Parathyroid adenoma (tissue), 2 donors: ENCODE measurements around the gene LIN7C.

Experiments
- H2AFZ ChIP-seq: fragments of 300-600 bp; sonication (generic); one replicate; pipeline ENCODE4 v1.7.0; 2017; ENCODE audit warnings: antibody characterized with exemption, mild to moderate bottlenecking
- H3K27ac ChIP-seq: fragments of 300-600 bp; sonication (generic); one replicate; pipeline ENCODE4 v1.7.0; 2017
- H3K27me3 ChIP-seq: fragments of 300-600 bp; sonication (generic); one replicate; pipeline ENCODE4 v1.7.0; 2017; ENCODE audit warnings: low read length; ENCODE audit not compliant: control insufficient read depth, insufficient read depth
- H3K36me3 ChIP-seq: fragments of 300-600 bp; sonication (generic); one replicate; pipeline ENCODE4 v1.7.0; 2017; ENCODE audit warnings: low read length; ENCODE audit not compliant: control insufficient read depth, insufficient read depth
- H3K4me1 ChIP-seq: fragments of 300-600 bp; sonication (generic); one replicate; pipeline ENCODE4 v1.7.0; 2017; ENCODE audit warnings: control low read depth
- H3K4me2 ChIP-seq: fragments of 300-600 bp; sonication (generic); one replicate; pipeline ENCODE4 v1.7.0; 2017; ENCODE audit warnings: low read length
- H3K4me3 ChIP-seq: fragments of 300-600 bp; sonication (generic); one replicate; pipeline ENCODE4 v1.7.0; 2017; ENCODE audit warnings: low read depth, low read length
- H3K79me2 ChIP-seq: fragments of 300-600 bp; sonication (generic); one replicate; pipeline ENCODE4 v1.7.0; 2017; ENCODE audit warnings: control low read depth
- H3K9ac ChIP-seq: fragments of 300-600 bp; sonication (generic); one replicate; pipeline ENCODE4 v1.7.0; 2017; ENCODE audit warnings: mild to moderate bottlenecking
- H3K9me3 ChIP-seq: fragments of 300-600 bp; sonication (generic); one replicate; pipeline ENCODE4 v1.7.0; 2017; ENCODE audit warnings: low read length; ENCODE audit not compliant: control insufficient read depth
- TF ChIP-seq, protein P1 (sequence below): fragments of 300-600 bp; sonication (generic); IDR thresholded peaks from one replicate; pipeline ENCODE4 v1.7.0; 2017; ENCODE audit warnings: antibody characterized with exemption, mild to moderate bottlenecking
- donor health status: primary hyperparathyroidism.

The LIN7C gene

DNA sequence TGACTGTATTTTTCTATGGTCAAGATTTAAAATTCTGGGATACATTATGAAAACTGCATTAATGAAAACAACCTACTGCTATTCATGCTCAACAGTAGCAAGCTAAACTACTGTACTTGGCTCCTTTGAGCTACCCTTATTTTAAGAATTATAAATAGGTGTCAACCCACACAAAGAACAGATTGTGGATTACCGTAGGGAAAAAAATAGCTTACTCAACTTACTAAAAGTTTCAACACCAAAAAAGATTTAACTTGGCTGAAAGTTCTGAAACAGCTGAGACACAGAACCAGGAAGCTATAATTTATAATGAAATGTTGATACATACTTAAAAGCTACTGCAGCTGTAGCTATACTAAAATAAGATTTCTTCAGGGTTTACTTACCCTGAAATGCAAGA lies 10.1 kb downstream of the LIN7C start:
- H2AFZ ChIP-seq: no peak overlapping the region
- H3K4me3 ChIP-seq: no peak overlapping the region
- TF ChIP-seq, protein P1, sequence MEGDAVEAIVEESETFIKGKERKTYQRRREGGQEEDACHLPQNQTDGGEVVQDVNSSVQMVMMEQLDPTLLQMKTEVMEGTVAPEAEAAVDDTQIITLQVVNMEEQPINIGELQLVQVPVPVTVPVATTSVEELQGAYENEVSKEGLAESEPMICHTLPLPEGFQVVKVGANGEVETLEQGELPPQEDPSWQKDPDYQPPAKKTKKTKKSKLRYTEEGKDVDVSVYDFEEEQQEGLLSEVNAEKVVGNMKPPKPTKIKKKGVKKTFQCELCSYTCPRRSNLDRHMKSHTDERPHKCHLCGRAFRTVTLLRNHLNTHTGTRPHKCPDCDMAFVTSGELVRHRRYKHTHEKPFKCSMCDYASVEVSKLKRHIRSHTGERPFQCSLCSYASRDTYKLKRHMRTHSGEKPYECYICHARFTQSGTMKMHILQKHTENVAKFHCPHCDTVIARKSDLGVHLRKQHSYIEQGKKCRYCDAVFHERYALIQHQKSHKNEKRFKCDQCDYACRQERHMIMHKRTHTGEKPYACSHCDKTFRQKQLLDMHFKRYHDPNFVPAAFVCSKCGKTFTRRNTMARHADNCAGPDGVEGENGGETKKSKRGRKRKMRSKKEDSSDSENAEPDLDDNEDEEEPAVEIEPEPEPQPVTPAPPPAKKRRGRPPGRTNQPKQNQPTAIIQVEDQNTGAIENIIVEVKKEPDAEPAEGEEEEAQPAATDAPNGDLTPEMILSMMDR: no peak
- H3K79me2 ChIP-seq: no peaks in the 10 kb centered on the region
- H3K9me3 ChIP-seq: no peaks in the 10 kb centered on the region
- no peak overlapping the region for H3K9ac ChIP-seq
- H3K27ac ChIP-seq: no peak overlapping the region
- no peaks in the 10 kb centered on the region for H3K36me3 ChIP-seq
- H3K4me1 ChIP-seq: no peaks in the 10 kb centered on the region
- no peaks in the 10 kb centered on the region for H3K27me3 ChIP-seq
- no peak overlapping the region for H3K4me2 ChIP-seq

DNA sequence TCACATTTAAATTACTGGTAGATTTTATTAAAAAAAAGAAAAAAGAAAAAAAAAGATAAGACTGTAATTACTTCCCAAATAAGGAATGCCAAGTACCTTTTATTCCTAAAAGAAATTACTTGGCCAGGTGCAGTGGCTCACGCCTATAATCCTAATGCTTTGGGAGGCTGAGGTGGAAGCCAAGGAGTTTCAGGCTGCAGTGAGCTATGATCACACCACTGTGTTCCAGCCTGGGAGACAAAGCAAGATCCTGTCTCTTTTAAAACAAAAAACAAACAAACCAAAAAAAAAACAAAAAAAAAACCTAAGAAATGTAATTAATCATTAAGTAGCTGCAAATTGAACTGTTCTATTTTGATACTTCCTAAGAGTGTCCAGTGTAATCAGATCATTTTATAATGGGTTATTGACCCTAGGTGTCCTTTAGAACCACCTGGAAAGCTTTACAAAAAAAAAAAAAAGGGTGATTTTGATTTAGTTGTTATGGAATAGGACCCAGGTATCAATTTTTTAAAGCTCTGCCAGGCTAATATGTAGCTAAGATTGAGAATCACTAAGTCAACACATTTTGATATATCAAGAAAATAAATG lies 10.8 kb downstream of the LIN7C start:
- H3K9me3 ChIP-seq: no peaks in the 10 kb centered on the region
- H3K79me2 ChIP-seq: no peaks in the 10 kb centered on the region
- H3K4me1 ChIP-seq: no peaks in the 10 kb centered on the region
- no peaks in the 10 kb centered on the region for H3K36me3 ChIP-seq
- H3K9ac ChIP-seq: no peak overlapping the region
- H3K27ac ChIP-seq: no peak overlapping the region
- TF ChIP-seq, protein P1: no peak
- no peak overlapping the region for H3K4me3 ChIP-seq
- H2AFZ ChIP-seq: no peak overlapping the region
- H3K27me3 ChIP-seq: no peaks in the 10 kb centered on the region
- no peak overlapping the region for H3K4me2 ChIP-seq

DNA sequence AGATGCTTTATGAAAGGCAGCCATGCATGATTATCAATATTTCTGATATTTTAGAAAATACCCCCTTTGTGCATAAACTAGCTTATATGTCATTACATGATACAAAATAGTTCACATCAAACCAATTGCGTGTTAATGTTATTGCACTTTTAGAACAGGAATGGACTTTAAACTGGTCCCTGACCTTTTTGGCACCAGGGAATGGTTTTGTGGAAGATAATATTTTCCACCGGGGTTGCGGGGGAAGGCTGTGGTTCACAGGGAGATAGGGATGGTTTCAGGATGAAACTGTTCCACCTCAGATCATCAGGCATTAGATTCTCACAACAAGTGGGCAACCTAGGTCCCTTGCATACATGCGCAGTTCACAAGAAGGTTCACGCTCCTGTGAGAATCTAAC lies 17.5 kb downstream of the LIN7C start:
- H3K4me3 ChIP-seq: no peak overlapping the region
- H3K9me3 ChIP-seq: no peaks in the 10 kb centered on the region
- no peak overlapping the region for H3K9ac ChIP-seq
- H3K4me1 ChIP-seq: no peaks in the 10 kb centered on the region
- no peak overlapping the region for H3K4me2 ChIP-seq
- no peaks in the 10 kb centered on the region for H3K27me3 ChIP-seq
- H3K36me3 ChIP-seq: no peaks in the 10 kb centered on the region
- no peak overlapping the region for H2AFZ ChIP-seq
- no peaks in the 10 kb centered on the region for H3K79me2 ChIP-seq
- TF ChIP-seq, protein P1: no peak
- no peak overlapping the region for H3K27ac ChIP-seq

DNA sequence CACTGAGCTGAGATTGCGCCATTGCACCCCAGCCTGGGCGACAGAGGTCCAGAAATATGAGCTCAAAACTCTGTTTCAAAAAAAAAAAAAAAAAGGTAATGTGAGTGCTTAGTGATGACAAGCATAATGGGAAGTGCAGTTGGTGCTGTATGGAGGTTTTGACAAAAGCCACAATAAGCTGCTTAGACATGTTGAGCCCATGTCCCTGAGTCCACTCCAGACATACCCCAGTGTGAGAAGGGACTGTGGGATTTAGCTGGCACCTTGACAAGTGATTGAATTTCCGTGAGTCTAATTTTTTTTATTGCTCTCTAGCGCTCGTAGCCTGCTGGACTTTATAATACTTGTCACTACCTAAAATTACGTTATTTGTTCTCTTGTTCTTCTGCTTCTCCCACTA lies 18.9 kb downstream of the LIN7C start:
- no peak overlapping the region for H3K9ac ChIP-seq
- no peaks in the 10 kb centered on the region for H3K36me3 ChIP-seq
- no peak overlapping the region for H2AFZ ChIP-seq
- no peaks in the 10 kb centered on the region for H3K9me3 ChIP-seq
- no peak overlapping the region for H3K27ac ChIP-seq
- H3K4me1 ChIP-seq: no peaks in the 10 kb centered on the region
- H3K27me3 ChIP-seq: no peaks in the 10 kb centered on the region
- H3K4me3 ChIP-seq: no peak overlapping the region
- H3K4me2 ChIP-seq: no peak overlapping the region
- TF ChIP-seq, protein P1: no peak
- H3K79me2 ChIP-seq: no peaks in the 10 kb centered on the region
